HG03378 (cell line): ENCODE data around the gene HINT1.

ENCODE experiments used
- ATAC-seq: cut with Tn5 transposase; IDR thresholded peaks from one replicate; pipeline ENCODE4 v1.9.1; 2021; ENCODE audit warnings: mild to moderate bottlenecking, moderate library complexity; ENCODE audit not compliant: unreplicated experiment

Gene HINT1

GRCh38 chr5:131114754-131115153 lies 50.3 kb downstream of the HINT1 start:
- ATAC-seq: no peak

DNA sequence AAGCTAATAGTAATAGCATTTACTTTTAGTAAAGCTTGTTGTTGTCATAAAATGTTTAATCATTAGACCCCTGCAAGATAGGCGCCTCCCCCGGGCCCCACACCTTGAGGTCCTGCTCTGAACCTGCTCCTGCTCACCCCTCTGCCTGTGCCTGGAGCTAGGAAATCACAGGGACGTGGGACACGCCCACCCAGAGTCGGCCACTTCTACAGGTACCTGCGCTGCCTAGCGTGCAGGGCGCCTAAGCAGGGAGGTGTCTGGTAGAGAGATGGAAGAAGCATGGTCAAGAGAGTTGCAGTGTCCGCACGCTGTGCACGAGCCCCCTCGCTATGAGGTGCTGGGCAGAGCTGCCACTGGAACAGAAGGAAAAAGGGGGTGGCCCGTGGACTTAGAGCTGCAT lies 52.6 kb downstream of the HINT1 start:
- ATAC-seq: no peak

- ATAC-seq: no peak
Observed at GRCh38 chr5:131110256-131110594, 54.8 kb downstream of the HINT1 start.

DNA sequence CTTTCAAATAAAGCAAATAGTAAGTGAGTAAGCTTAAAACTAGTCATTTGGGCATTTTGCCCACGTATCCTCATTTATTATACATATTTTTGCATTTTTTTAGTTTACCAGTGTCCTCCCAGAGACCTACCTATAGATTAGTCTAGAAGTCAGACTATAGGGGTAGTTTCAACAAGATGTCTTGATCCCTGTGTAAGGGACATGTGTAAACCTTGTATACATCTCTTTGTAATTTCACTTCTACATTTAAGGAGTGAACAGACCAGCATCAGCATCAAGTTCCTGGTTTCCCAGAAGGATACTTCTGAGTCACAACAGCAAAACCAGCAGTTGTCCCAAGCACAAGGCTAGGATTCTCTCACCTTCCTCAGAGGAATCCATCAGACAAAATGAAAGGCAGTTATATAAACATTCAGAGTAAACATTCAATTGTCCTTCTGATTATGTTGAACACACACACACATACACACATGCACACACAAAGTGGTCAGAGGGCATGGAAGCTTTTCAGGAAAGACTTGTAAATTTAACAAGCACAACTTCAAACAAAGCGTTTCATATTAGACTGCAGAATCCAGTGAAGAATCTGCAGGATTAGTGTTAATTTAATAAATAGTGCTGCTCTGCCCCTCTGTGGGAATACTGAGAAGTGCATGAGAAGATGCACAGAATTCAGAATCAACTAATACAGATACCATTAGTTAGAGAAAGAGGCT lies 55.4 kb downstream of the HINT1 start:
- ATAC-seq: peak; percentile 92
